HepG2 (cell line): ENCODE data around the gene ARHGDIA. TPM values are rescaled to one million over a fixed set of nuclear protein-coding genes. Genes with fewer than 3 reads are reported as not detected.

Experiments
- CREM ChIP-seq, 2 experiments: sonication (generic) in 1 of 2; formaldehyde crosslinking in 1 of 2; IDR thresholded peaks; 2 replicates each; pipeline versions ENCODE4 v1.4.0 to v1.6.1; 2016 to 2020; ENCODE audit warnings: antibody characterized with exemption in 1 of 2, mild to moderate bottlenecking in 1 of 2, missing genetic modification reagents in 1 of 2
- FOXM1 ChIP-seq: sonication (generic); formaldehyde crosslinking; IDR thresholded peaks from 2 replicates; pipeline ENCODE4 v1.5.0; 2020; ENCODE audit warnings: missing genetic modification reagents
- GABPB1 ChIP-seq: IDR thresholded peaks from 2 replicates; pipeline ENCODE4 v1.6.1; 2016; ENCODE audit warnings: mild to moderate bottlenecking, missing genetic modification reagents, moderate library complexity, missing compliant biosample characterization
- MEF2D ChIP-seq: sonication (generic); formaldehyde crosslinking; IDR thresholded peaks from 2 replicates; pipeline ENCODE4 v1.5.1; 2020; ENCODE audit warnings: mild to moderate bottlenecking, missing genetic modification reagents
- NRL ChIP-seq: sonication (generic); formaldehyde crosslinking; IDR thresholded peaks from 2 replicates; pipeline ENCODE4 v1.5.0; 2020; ENCODE audit warnings: missing genetic modification reagents, mild to moderate bottlenecking, moderate library complexity, borderline replicate concordance
- RBM22 ChIP-seq: fragments of 200-400 bp; formaldehyde crosslinking; optimal IDR thresholded peaks from 2 replicates; pipeline ENCODE3; 2017; ENCODE audit warnings: mild to moderate bottlenecking, low read length, moderate library complexity
- RFXAP ChIP-seq: sonication (generic); formaldehyde crosslinking; IDR thresholded peaks from 2 replicates; pipeline ENCODE4 v1.4.0; 2020; ENCODE audit warnings: missing genetic modification reagents, borderline replicate concordance
- SMAD9 ChIP-seq: sonication (generic); formaldehyde crosslinking; IDR thresholded peaks from 2 replicates; pipeline ENCODE4 v1.5.1; 2020; ENCODE audit warnings: mild to moderate bottlenecking, missing genetic modification reagents
- TRAFD1 ChIP-seq: sonication (generic); formaldehyde crosslinking; IDR thresholded peaks from 2 replicates; pipeline ENCODE4 v1.5.1; 2020; ENCODE audit warnings: missing genetic modification reagents, mild to moderate bottlenecking, borderline replicate concordance
- ZFP62 ChIP-seq: sonication (generic); formaldehyde crosslinking; IDR thresholded peaks from 2 replicates; pipeline ENCODE4 v1.4.0; 2020; ENCODE audit warnings: missing genetic modification reagents
- ZFX ChIP-seq: sonication (generic); formaldehyde crosslinking; IDR thresholded peaks from 2 replicates; pipeline ENCODE4 v1.4.0; 2020; ENCODE audit warnings: mild to moderate bottlenecking, low read depth, missing genetic modification reagents, moderate library complexity
- ZIK1 ChIP-seq: sonication (generic); formaldehyde crosslinking; IDR thresholded peaks from 2 replicates; pipeline ENCODE4 v1.5.0; 2020; ENCODE audit warnings: mild to moderate bottlenecking, low read depth, missing genetic modification reagents, borderline replicate concordance
- ZNF205 ChIP-seq: IDR thresholded peaks from 2 replicates; pipeline ENCODE4 v1.6.1; 2018; ENCODE audit warnings: missing biosample characterization, missing genetic modification reagents
- ZNF430 ChIP-seq: sonication (generic); formaldehyde crosslinking; IDR thresholded peaks from 2 replicates; pipeline ENCODE4 v1.9.0; 2021; ENCODE audit warnings: mild to moderate bottlenecking, missing genetic modification reagents
- ZNF687 ChIP-seq: sonication (generic); formaldehyde crosslinking; IDR thresholded peaks from 2 replicates; pipeline ENCODE4 v1.5.1; 2020; ENCODE audit warnings: mild to moderate bottlenecking, missing genetic modification reagents, moderate library complexity
- ZNF839 ChIP-seq: sonication (generic); formaldehyde crosslinking; IDR thresholded peaks from 2 replicates; pipeline ENCODE4 v1.4.0; 2020; ENCODE audit warnings: missing genetic modification reagents, mild to moderate bottlenecking, borderline replicate concordance
- ZSCAN12 ChIP-seq: sonication (generic); formaldehyde crosslinking; IDR thresholded peaks from 2 replicates; pipeline ENCODE4 v1.9.0; 2021; ENCODE audit warnings: mild to moderate bottlenecking, missing genetic modification reagents
- ZSCAN20 ChIP-seq: sonication (generic); formaldehyde crosslinking; IDR thresholded peaks from 2 replicates; pipeline ENCODE4 v1.4.0; 2020; ENCODE audit warnings: missing genetic modification reagents, mild to moderate bottlenecking, borderline replicate concordance
- polyA plus RNA-seq, 8 experiments: library from polyadenylated mRNA; depleted of rRNA in 3 of 8; stranded (reverse) in 7 of 8; unstranded in 1 of 8; fragments of >200 nt; fragmentation: Illumina TruSeq in 4 of 8; extraction: Trizol in 4 of 8; gene quantifications; 2 replicates each; pipeline versions ENCODE4 v1.2.1 to v1.2.3, GENCODE V29; 2011 to 2016; ENCODE audit warnings: low read depth in 4 of 8, missing spikeins in 1 of 8, mixed read lengths in 1 of 8; ENCODE audit not compliant: insufficient read depth in 1 of 8
- total RNA-seq, 5 experiments: library from RNA; depleted of rRNA; stranded (reverse); fragments of >200 nt; fragmentation: Illumina TruSeq; extraction: Trizol; gene quantifications; 2 replicates each; pipeline ENCODE4 v1.2.3, GENCODE V29; 2016; ENCODE audit warnings: low read depth in 1 of 5
- TF ChIP-seq, protein P1 (sequence below): sonication (generic); formaldehyde crosslinking; IDR thresholded peaks from 2 replicates; pipeline ENCODE4 v1.9.0; 2021; ENCODE audit warnings: missing genetic modification reagents, mild to moderate bottlenecking, borderline replicate concordance
- TF ChIP-seq, protein P2 (sequence below): sonication (generic); formaldehyde crosslinking; IDR thresholded peaks from 2 replicates; pipeline ENCODE4 v1.4.0; 2020; ENCODE audit warnings: missing genetic modification reagents, borderline replicate concordance

Gene ARHGDIA
- total and polyA plus RNA-seq, 2 of the 13 experiments (the other 11 are each of a cell fraction or from before 2014, with no cell fraction given), result 40.0 to 64.0 TPM

DNA sequence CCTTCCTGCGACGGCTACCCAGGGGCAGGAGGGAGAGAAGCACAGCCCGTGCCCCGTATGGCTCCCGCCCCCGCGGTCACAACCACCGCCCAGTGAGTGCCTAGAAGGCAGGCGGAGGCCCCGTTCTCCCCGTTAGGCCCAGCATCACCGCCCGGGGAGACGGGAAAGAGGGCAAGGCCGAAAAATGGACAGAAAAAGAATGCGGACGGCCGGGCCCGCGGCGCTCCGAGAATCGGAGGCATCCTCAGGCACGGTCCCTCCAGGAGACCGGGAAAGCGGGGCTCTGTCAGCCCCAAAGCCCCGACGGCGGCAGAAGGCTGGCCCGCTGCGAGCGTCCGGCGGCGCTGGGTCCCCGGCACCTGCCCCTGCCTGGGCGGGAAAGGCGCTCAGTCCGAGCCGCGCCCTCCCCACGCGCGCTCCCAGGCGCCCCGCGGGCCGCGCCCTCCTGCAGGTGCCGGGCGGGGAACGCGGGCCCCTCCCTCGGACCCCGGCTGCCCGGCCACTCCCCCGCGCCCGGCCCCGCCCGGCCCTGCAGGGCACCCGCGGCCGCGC is 38.5 kb downstream of the ARHGDIA start (continued):
- TF ChIP-seq ZSCAN20 (CRISPR knock-in tag) (peak; percentile 68; the same call in 1 of the 2 replicates), GABPB1 (CRISPR knock-in tag) (0 out of 2 replicates have a peak, but pooled peaks have one; percentile 46), ZNF430 (CRISPR knock-in tag) (peak; percentile 29; the same call in 1 of the 2 replicates), ZNF687 (CRISPR knock-in tag) (peak; percentile 32; the same call in 1 of the 2 replicates), CREM (IDR thresholded peaks at IDR 0.05) (no peak), CREM (CRISPR knock-in tag; IDR thresholded peaks at IDR 0.05) (peak; percentile 7; the same call in 1 of the 2 replicates), ZNF839 (CRISPR knock-in tag) (peak; percentile 9; the same call in 1 of the 2 replicates), ZIK1 (CRISPR knock-in tag) (0 out of 2 replicates have a peak, but pooled peaks have one; percentile 7), ZNF205 (CRISPR knock-in tag) (0 out of 2 replicates have a peak, but pooled peaks have one; percentile 40), FOXM1 (CRISPR knock-in tag) (0 out of 2 replicates have a peak, but pooled peaks have one; percentile 48), ZFX (CRISPR knock-in tag) (peak; percentile 27; the same call in 1 of the 2 replicates), ZSCAN12 (0 out of 2 replicates have a peak, but pooled peaks have one; percentile 28), ZFP62 (peak; percentile 35; the same call in 1 of the 2 replicates), SMAD9 (CRISPR knock-in tag) (no peak), TRAFD1 (CRISPR knock-in tag) (no peak), NRL (CRISPR knock-in tag) (peak; percentile 87; the same call in 1 of the 2 replicates), RBM22 (no peak), MEF2D (0 out of 2 replicates have a peak, but pooled peaks have one; percentile 25), RFXAP (CRISPR knock-in tag) (peak; percentile 24; the same call in 1 of the 2 replicates)
- TF ChIP-seq, protein P1, sequence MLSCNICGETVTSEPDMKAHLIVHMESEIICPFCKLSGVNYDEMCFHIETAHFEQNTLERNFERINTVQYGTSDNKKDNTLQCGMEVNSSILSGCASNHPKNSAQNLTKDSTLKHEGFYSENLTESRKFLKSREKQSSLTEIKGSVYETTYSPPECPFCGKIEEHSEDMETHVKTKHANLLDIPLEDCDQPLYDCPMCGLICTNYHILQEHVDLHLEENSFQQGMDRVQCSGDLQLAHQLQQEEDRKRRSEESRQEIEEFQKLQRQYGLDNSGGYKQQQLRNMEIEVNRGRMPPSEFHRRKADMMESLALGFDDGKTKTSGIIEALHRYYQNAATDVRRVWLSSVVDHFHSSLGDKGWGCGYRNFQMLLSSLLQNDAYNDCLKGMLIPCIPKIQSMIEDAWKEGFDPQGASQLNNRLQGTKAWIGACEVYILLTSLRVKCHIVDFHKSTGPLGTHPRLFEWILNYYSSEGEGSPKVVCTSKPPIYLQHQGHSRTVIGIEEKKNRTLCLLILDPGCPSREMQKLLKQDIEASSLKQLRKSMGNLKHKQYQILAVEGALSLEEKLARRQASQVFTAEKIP (CRISPR knock-in tag), result no peak
- TF ChIP-seq, protein P2, sequence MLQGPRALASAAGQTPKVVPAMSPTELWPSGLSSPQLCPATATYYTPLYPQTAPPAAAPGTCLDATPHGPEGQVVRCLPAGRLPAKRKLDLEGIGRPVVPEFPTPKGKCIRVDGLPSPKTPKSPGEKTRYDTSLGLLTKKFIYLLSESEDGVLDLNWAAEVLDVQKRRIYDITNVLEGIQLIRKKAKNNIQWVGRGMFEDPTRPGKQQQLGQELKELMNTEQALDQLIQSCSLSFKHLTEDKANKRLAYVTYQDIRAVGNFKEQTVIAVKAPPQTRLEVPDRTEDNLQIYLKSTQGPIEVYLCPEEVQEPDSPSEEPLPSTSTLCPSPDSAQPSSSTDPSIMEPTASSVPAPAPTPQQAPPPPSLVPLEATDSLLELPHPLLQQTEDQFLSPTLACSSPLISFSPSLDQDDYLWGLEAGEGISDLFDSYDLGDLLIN (CRISPR knock-in tag), result peak; percentile 87; the same call in 1 of the 2 replicates
